ENCODE measurements around the gene OSTF1.

OSTF1 gene

GRCh38 chr9:75121914-75122558, 33.7 kb downstream of the OSTF1 start:
- no peak for TF ChIP-seq EZH2phosphoT487 (conservative IDR thresholded peaks at IDR 0.05; ENCODE audit: low read length)
- no peak for TF ChIP-seq CTCF (IDR thresholded peaks at IDR 0.05; ENCODE audit: insufficient read depth, low read length, poor library complexity, severe bottlenecking)
- Histone ChIP-seq H3K27ac (ENCODE audit: low read depth, low read length) (no peak overlapping the region), H4K20me1 (ENCODE audit: low read depth, low read length) (no peaks in the 10 kb centered on the region), H3K4me2 (ENCODE audit: low read depth, low read length, poor library complexity, severe bottlenecking) (no peak overlapping the region), H3K9me2 (replicated peaks; ENCODE audit: insufficient read depth, low read length) (no peaks in the 10 kb centered on the region), H3K9ac (ENCODE audit: low read length) (no peak overlapping the region), H3F3A (ENCODE audit: insufficient read depth) (no peaks in the 10 kb centered on the region), H3K79me2 (ENCODE audit: insufficient read depth, low read length) (peaks cover 17% of the 10 kb centered on the region), H2AFZ (ENCODE audit: low read depth, low read length, severe bottlenecking) (no peak overlapping the region), H3K4me3 (ENCODE audit: insufficient read depth, low read length, poor library complexity, severe bottlenecking) (no peak overlapping the region), H3K36me3 (ENCODE audit: low read length) (no peaks in the 10 kb centered on the region), H3K27me3 (ENCODE audit: low read length) (no peaks in the 10 kb centered on the region), H3K9me3 (ENCODE audit: insufficient read depth, low read length) (no peaks in the 10 kb centered on the region)

- Histone ChIP-seq H3K36me3 (ENCODE audit: low read length) (no peaks in the 10 kb centered on the region), H3K9ac (ENCODE audit: low read length) (no peak overlapping the region), H3K27ac (ENCODE audit: low read depth, low read length) (no peak overlapping the region), H3K9me3 (ENCODE audit: insufficient read depth, low read length) (no peaks in the 10 kb centered on the region), H4K20me1 (ENCODE audit: low read depth, low read length) (0 out of 2 replicates have a peak, but pooled peaks cover 6% of the 10 kb centered on the region), H3K79me2 (ENCODE audit: insufficient read depth, low read length) (peaks cover 12% of the 10 kb centered on the region), H3K9me2 (replicated peaks; ENCODE audit: insufficient read depth, low read length) (no peaks in the 10 kb centered on the region), H3F3A (ENCODE audit: insufficient read depth) (no peaks in the 10 kb centered on the region), H3K27me3 (ENCODE audit: low read length) (no peaks in the 10 kb centered on the region), H2AFZ (ENCODE audit: low read depth, low read length, severe bottlenecking) (no peak overlapping the region), H3K4me2 (ENCODE audit: low read depth, low read length, poor library complexity, severe bottlenecking) (no peak overlapping the region), H3K4me3 (ENCODE audit: insufficient read depth, low read length, poor library complexity, severe bottlenecking) (no peak overlapping the region)
- no peak for TF ChIP-seq EZH2phosphoT487 (conservative IDR thresholded peaks at IDR 0.05; ENCODE audit: low read length)
- TF ChIP-seq CTCF (IDR thresholded peaks at IDR 0.05; ENCODE audit: insufficient read depth, low read length, poor library complexity, severe bottlenecking), result no peak
These were observed 35.4 kb downstream of the OSTF1 start for GRCh38 chr9:75123696-75124095.

- peaks cover 6% of the 10 kb centered on the region; the same call in 1 of the 2 replicates for H3K36me3 ChIP-seq (ENCODE audit: low read length)
- no peaks in the 10 kb centered on the region for H3K9me3 ChIP-seq (ENCODE audit: insufficient read depth, low read length)
- no peaks in the 10 kb centered on the region for H3F3A ChIP-seq (ENCODE audit: insufficient read depth)
- 0 out of 2 replicates have a peak, but pooled peaks cover 6% of the 10 kb centered on the region for H4K20me1 ChIP-seq (ENCODE audit: low read depth, low read length)
- H3K9ac ChIP-seq (ENCODE audit: low read length), result no peak overlapping the region
- H2AFZ ChIP-seq (ENCODE audit: low read depth, low read length, severe bottlenecking), result no peak overlapping the region
- peaks cover 7% of the 10 kb centered on the region; the same call in 1 of the 2 replicates for H3K79me2 ChIP-seq (ENCODE audit: insufficient read depth, low read length)
- no peak overlapping the region for H3K27ac ChIP-seq (ENCODE audit: low read depth, low read length)
- TF ChIP-seq EZH2phosphoT487 (conservative IDR thresholded peaks at IDR 0.05; ENCODE audit: low read length) (no peak), CTCF (IDR thresholded peaks at IDR 0.05; ENCODE audit: insufficient read depth, low read length, poor library complexity, severe bottlenecking) (no peak)
- H3K27me3 ChIP-seq (ENCODE audit: low read length), result no peaks in the 10 kb centered on the region
- no peak overlapping the region for H3K4me2 ChIP-seq (ENCODE audit: low read depth, low read length, poor library complexity, severe bottlenecking)
- H3K4me3 ChIP-seq (ENCODE audit: insufficient read depth, low read length, poor library complexity, severe bottlenecking), result no peak overlapping the region
- no peaks in the 10 kb centered on the region for H3K9me2 ChIP-seq (replicated peaks; ENCODE audit: insufficient read depth, low read length)
These were observed 40.2 kb downstream of the OSTF1 start for GRCh38 chr9:75128535-75128934.
